ENCODE data around the gene SIAH3.
"Not testable (repeated sequence)": the region's sequence is repeated elsewhere in the genome, so short reads cannot be mapped to it uniquely, and the experiment has no call there.

SIAH3 gene

GRCh38 chr13:45851171-45851921 lies at the start of gene SIAH3:
SIAH3 (minus strand) TSS chr13:45851753; CDS start chr13:45851629, 124 bp downstream.
- DNase-seq = no peak

GRCh38 chr13:45899406-45899805 lies 47.9 kb upstream of the SIAH3 start:
- peak; percentile 15 for DNase-seq

GRCh38 chr13:45897562-45897961 lies 46.0 kb upstream of the SIAH3 start:
- DNase-seq = no peak

GRCh38 chr13:45896285-45896684 lies 44.7 kb upstream of the SIAH3 start:
- no peak for DNase-seq

GRCh38 chr13:45895881-45896280 lies 44.3 kb upstream of the SIAH3 start:
- DNase-seq = no peak

GRCh38 chr13:45892513-45892912 lies 41.0 kb upstream of the SIAH3 start:
- no peak for DNase-seq

GRCh38 chr13:45889590-45890243 lies 38.2 kb upstream of the SIAH3 start:
- DNase-seq = no peak

- DNase-seq = no peak
Measured at GRCh38 chr13:45886466-45886865, 34.9 kb upstream of the SIAH3 start.

GRCh38 chr13:45885194-45885593 lies 33.6 kb upstream of the SIAH3 start:
- no peak for DNase-seq

GRCh38 chr13:45882626-45883025 lies 31.1 kb upstream of the SIAH3 start:
- no peak for DNase-seq

- no peak for DNase-seq
Measured at GRCh38 chr13:45881353-45881752, 29.8 kb upstream of the SIAH3 start.

- no peak for DNase-seq
Measured at GRCh38 chr13:45880242-45880641, 28.7 kb upstream of the SIAH3 start.

- DNase-seq = peak; percentile 11
Measured at GRCh38 chr13:45879666-45880065, 28.1 kb upstream of the SIAH3 start.

GRCh38 chr13:45878966-45879365 lies 27.4 kb upstream of the SIAH3 start:
- no peak for DNase-seq

- no peak for DNase-seq
Measured at GRCh38 chr13:45876781-45877180, 25.2 kb upstream of the SIAH3 start.

GRCh38 chr13:45875951-45876350 lies 24.4 kb upstream of the SIAH3 start:
- DNase-seq = no peak

GRCh38 chr13:45873491-45874325 lies 22.2 kb upstream of the SIAH3 start:
- DNase-seq = no peak

GRCh38 chr13:45872566-45872965 lies 21.0 kb upstream of the SIAH3 start:
- no peak for DNase-seq

- not testable (repeated sequence) for DNase-seq
Measured at GRCh38 chr13:45871201-45871600, 19.6 kb upstream of the SIAH3 start.

- no peak for DNase-seq
Measured at GRCh38 chr13:45870232-45870631, 18.7 kb upstream of the SIAH3 start.

- peak; percentile 27 for DNase-seq
Measured at GRCh38 chr13:45865414-45865813, 13.9 kb upstream of the SIAH3 start.

- no peak for DNase-seq
Measured at GRCh38 chr13:45863709-45864590, 12.4 kb upstream of the SIAH3 start.

GRCh38 chr13:45861322-45861721 lies 9.8 kb upstream of the SIAH3 start:
- DNase-seq = no peak

Data from DMS153 (cell line).